Thoracic aorta (tissue), 2 donors: ENCODE data around the gene PTPRM. TPM values are rescaled to one million over a fixed set of nuclear protein-coding genes. Genes with fewer than 3 reads are reported as not detected.

Experiments
- ATAC-seq: fragments of 150-250 bp; one replicate; pipeline ENCODE4 v1.8.0; 2017; ENCODE audit warnings: low read depth; ENCODE audit not compliant: insufficient number of reproducible peaks, low FRiP score
- DNase-seq: peaks from one replicate; pipeline ENCODE4 v3.0.0-alpha.2; 2020; ENCODE audit warnings: low spot score
- H3K27ac ChIP-seq, 2 donors: fragments of 200-600 bp; sonication (generic); 1 replicate in 1 of 2; 2 replicates in 1 of 2; pipeline ENCODE4 v1.5.1; 2016; ENCODE audit warnings: mild to moderate bottlenecking in 2 of 2, moderate library complexity in 2 of 2
- H3K27me3 ChIP-seq: fragments of 200-600 bp; sonication (generic); replicated peaks from 2 replicates; pipeline ENCODE4 v1.6.0; 2016; ENCODE audit warnings: mild to moderate bottlenecking; ENCODE audit not compliant: insufficient read depth
- H3K36me3 ChIP-seq: fragments of 200-600 bp; sonication (generic); one replicate; pipeline ENCODE4 v1.5.1; 2016
- H3K4me1 ChIP-seq, 2 donors: fragments of 200-600 bp; sonication (generic); 1 replicate in 1 of 2; 2 replicates in 1 of 2; pipeline versions ENCODE4 v1.5.1 to v1.6.0; 2016; ENCODE audit warnings: low read depth in 2 of 2, mild to moderate bottlenecking in 1 of 2; ENCODE audit not compliant: control insufficient read depth in 1 of 2
- H3K4me3 ChIP-seq: fragments of 200-600 bp; sonication (generic); 2 replicates; pipeline ENCODE4 v1.5.1; 2016; ENCODE audit warnings: mild to moderate bottlenecking
- H3K9me3 ChIP-seq: fragments of 200-600 bp; sonication (generic); 2 replicates; pipeline ENCODE4 v1.5.1; 2016
- CTCF ChIP-seq: fragments of 200-600 bp; sonication (generic); IDR thresholded peaks from one replicate; pipeline ENCODE4 v1.5.1; 2019; ENCODE audit warnings: antibody characterized with exemption
- total RNA-seq, 2 donors: library from RNA; depleted of rRNA; stranded (reverse); fragments of >200 nt; gene quantifications; one replicate each; pipeline versions ENCODE4 v1.1.0 to v1.2.3, GENCODE V29; 2016

PTPRM gene
- total RNA-seq, 2 donors from 2014 or later: 90.3 to 102 TPM

DNA sequence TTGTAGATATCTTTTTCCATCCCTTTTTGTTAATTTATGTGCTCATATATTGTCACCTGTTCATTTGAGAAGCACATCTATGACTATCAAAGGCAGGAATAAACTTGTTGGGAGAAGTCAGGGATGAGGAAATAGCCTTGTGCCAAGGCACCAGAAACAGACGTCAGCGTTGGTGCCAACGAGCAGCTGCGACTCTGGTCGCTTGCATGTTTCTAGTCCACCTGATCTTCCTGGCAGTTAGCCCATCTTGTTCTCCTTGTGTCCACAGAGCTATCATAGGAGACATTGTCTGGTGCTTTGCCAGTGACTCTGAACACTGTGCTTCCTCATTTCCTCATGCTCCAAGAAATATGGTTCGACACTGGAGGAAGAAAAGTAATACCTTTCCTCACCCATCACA, 374.4 kb downstream of the PTPRM start:
- H3K9me3 ChIP-seq: no peaks in the 10 kb centered on the region
- TF ChIP-seq CTCF: no peak
- H3K27me3 ChIP-seq: no peaks in the 10 kb centered on the region
- peaks cover 9% of the 10 kb centered on the region in 2 donors for H3K4me1 ChIP-seq
- H3K4me3 ChIP-seq: no peak overlapping the region
- no peaks in the 10 kb centered on the region for H3K36me3 ChIP-seq
- DNase-seq (no peak), ATAC-seq (no peak)
- no peak overlapping the region for H3K27ac ChIP-seq

GRCh38 chr18:7945882-7946281, 378.8 kb downstream of the PTPRM start:
- peaks cover 9 to 28% of the 10 kb centered on the region in 2 donors for H3K4me1 ChIP-seq
- no peak for ATAC-seq

GRCh38 chr18:7946734-7947377, 379.7 kb downstream of the PTPRM start:
- Histone ChIP-seq H3K27me3 (no peaks in the 10 kb centered on the region), H3K4me3 (peak overlapping the region; percentile 34), H3K4me1 (peaks cover 9 to 28% of the 10 kb centered on the region in 2 donors), H3K36me3 (no peaks in the 10 kb centered on the region), H3K9me3 (no peaks in the 10 kb centered on the region), H3K27ac (no peak overlapping the region)
- no peak for TF ChIP-seq CTCF
- no peak for DNase-seq
- no peak for ATAC-seq

More at GRCh38 chr18:7945882-7946281, 378.8 kb downstream of the PTPRM start:
- Histone ChIP-seq H3K9me3 (no peaks in the 10 kb centered on the region), H3K27ac (peak overlapping the region in 1 of 2 donors; percentile 27), H3K36me3 (no peaks in the 10 kb centered on the region), H3K4me3 (no peak overlapping the region), H3K27me3 (no peaks in the 10 kb centered on the region)
- TF ChIP-seq CTCF: no peak
- DNase-seq: no peak

GRCh38 chr18:7950380-7951136, 383.4 kb downstream of the PTPRM start:
- Histone ChIP-seq H3K9me3 (no peaks in the 10 kb centered on the region), H3K36me3 (no peaks in the 10 kb centered on the region), H3K27ac (no peak overlapping the region), H3K4me3 (no peak overlapping the region), H3K4me1 (peaks cover 6 to 25% of the 10 kb centered on the region in 2 donors), H3K27me3 (no peaks in the 10 kb centered on the region)
- no peak for ATAC-seq
- no peak for TF ChIP-seq CTCF
- DNase-seq: no peak

- Histone ChIP-seq H3K36me3 (no peaks in the 10 kb centered on the region), H3K9me3 (no peaks in the 10 kb centered on the region), H3K27ac (no peak overlapping the region), H3K27me3 (no peaks in the 10 kb centered on the region), H3K4me1 (peaks cover 0 to 11% of the 10 kb centered on the region in 2 donors), H3K4me3 (no peak overlapping the region)
- DNase-seq (no peak), ATAC-seq (no peak)
- no peak for TF ChIP-seq CTCF
Measured at GRCh38 chr18:7953095-7953958, 386.2 kb downstream of the PTPRM start.
